ENCODE results near the gene SERTAD1.

The SERTAD1 gene

DNA sequence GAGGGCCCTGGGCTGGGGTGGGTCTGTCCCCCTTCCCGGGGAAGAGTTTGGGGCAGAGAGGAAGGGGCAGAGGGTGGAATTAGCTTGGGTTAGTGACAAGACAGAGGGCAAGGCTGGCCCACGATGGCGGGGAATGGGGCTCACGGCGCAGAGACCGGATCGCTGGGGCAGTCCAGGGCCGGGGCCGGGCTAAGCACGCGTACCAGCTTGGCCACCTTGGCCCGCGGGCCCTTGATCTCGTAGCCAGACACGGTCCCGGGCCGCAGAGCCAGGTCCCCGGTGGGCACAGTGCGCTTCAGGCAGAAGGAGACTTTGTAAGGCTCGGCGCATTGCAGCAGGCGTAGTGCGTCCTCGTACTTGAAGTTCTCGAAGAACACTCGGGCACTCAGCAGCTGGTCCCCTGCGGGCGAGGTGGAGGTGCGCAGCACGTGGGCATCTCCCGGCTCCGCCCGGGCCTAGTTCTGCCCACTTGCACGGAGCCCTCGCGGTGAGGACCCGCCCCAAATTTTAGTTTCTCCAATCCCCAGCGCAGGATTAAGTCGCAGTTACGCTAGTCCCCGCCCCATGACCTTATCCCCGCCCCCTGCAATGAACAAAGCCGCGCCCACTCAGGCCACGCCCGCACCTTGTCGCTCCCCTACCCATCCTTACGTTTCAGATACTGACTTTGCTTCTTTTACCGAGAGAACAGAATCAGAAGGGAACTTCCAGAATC lies 27.2 kb downstream of the SERTAD1 start:
- TF ChIP-seq, protein P1, sequence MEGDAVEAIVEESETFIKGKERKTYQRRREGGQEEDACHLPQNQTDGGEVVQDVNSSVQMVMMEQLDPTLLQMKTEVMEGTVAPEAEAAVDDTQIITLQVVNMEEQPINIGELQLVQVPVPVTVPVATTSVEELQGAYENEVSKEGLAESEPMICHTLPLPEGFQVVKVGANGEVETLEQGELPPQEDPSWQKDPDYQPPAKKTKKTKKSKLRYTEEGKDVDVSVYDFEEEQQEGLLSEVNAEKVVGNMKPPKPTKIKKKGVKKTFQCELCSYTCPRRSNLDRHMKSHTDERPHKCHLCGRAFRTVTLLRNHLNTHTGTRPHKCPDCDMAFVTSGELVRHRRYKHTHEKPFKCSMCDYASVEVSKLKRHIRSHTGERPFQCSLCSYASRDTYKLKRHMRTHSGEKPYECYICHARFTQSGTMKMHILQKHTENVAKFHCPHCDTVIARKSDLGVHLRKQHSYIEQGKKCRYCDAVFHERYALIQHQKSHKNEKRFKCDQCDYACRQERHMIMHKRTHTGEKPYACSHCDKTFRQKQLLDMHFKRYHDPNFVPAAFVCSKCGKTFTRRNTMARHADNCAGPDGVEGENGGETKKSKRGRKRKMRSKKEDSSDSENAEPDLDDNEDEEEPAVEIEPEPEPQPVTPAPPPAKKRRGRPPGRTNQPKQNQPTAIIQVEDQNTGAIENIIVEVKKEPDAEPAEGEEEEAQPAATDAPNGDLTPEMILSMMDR (IDR thresholded peaks at IDR 0.05; ENCODE audit: low read depth, low read length, missing control alignments), result no peak
- H3K4me3 ChIP-seq (replicated peaks; ENCODE audit: low read depth, low read length), result no peak overlapping the region
- DNase-seq (ENCODE audit: extremely low read depth, low read depth), result no peak

DNA sequence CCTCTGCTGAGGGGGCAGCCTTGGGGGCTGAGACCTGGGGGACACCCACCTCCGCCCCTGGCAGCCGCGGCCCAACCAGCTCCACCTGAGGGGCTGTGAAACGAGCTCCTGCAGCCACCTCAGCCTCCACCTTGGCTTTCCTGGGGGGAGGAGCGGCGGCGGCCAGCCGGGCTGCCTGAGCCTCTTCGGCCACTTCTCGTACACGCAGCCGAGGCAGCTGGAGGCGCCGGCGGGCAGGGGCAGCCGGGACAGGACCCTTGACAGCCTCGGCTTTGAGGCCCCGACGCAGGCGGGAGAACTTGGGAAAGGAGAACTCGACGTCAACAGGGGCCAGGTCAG lies 28.3 kb downstream of the SERTAD1 start:
- no peak for DNase-seq (ENCODE audit: extremely low read depth, low read depth)
- TF ChIP-seq, protein P1 (IDR thresholded peaks at IDR 0.05; ENCODE audit: low read depth, low read length, missing control alignments), result no peak
- no peak overlapping the region for H3K4me3 ChIP-seq (replicated peaks; ENCODE audit: low read depth, low read length)

DNA sequence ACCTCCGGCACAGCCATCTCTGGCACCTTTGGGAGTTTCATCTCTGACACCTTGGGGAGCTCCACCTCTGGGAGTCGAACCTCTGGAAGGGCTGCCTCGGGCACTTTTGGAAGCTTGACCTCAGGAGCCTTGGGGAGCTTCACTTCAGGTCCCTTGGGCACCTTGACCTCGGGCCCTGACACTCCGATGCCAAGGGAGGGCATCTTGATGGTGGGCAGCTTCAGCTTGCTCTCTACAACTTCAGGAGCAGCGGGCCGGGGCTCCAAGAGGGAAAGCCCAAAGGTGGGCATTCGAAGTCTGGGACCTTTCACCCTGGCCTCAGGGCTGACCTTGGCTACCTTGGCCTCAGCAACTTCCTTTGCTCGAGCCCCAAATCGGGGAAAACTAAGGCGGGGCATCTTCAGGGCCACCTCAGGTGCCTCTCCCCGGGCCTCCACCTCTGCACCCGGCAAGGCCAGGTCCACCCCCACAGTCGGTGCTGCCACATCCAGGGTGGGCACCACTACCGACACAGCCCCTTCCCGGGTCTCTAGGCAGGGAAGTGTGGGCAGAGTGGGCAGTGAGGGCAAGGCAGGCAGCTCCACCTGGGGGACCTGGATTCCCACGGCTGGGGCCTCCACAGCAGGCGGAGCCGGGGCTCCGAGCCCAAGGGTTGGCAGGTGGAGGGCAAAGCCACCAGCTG lies 28.8 kb downstream of the SERTAD1 start:
- TF ChIP-seq, protein P1 (IDR thresholded peaks at IDR 0.05; ENCODE audit: low read depth, low read length, missing control alignments), result no peak
- DNase-seq (ENCODE audit: extremely low read depth, low read depth), result no peak
- H3K4me3 ChIP-seq (replicated peaks; ENCODE audit: low read depth, low read length), result no peak overlapping the region

DNA sequence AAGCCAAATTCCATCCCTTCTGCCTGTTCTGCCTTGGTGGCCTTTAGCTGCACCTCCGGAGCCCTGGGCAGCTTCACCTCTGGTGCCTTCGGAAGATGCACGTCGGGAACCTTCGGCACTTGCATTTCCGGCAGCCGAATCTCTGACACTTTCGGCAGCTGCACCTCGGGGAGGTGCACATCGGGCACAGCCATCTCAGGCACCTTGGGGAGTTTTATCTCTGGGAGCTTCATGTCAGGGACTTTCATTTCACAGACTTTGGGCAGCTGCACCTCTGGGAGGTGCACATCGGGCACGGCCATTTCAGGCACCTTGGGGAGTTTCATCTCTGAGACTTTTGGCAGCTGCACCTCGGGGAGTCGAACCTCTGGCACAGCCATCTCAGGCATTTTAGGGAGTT lies 29.8 kb downstream of the SERTAD1 start:
- no peak overlapping the region for H3K4me3 ChIP-seq (replicated peaks; ENCODE audit: low read depth, low read length)
- no peak for DNase-seq (ENCODE audit: extremely low read depth, low read depth)
- TF ChIP-seq, protein P1 (IDR thresholded peaks at IDR 0.05; ENCODE audit: low read depth, low read length, missing control alignments), result no peak

DNA sequence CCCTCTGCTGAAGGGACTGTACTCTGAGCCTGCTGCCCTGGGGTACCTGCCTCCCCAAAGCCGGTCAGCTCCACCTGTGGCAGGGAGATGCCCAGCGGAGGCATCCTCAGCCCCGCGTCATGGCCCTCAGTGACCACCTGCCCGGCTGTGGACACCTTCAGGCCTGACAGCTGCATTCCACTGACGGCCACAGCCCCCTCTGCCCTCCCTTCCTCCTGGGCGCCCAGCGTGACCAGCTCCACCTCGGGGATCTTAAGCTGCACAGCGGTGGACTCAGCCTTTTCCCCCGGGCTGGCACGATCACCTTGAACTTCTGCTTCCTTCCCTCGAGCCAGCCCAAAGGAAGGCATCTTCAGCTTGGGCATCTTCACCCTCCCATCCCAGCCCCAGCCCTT lies 31.0 kb downstream of the SERTAD1 start:
- no peak overlapping the region for H3K4me3 ChIP-seq (replicated peaks; ENCODE audit: low read depth, low read length)
- TF ChIP-seq, protein P1 (IDR thresholded peaks at IDR 0.05; ENCODE audit: low read depth, low read length, missing control alignments), result no peak
- no peak for DNase-seq (ENCODE audit: extremely low read depth, low read depth)

DNA sequence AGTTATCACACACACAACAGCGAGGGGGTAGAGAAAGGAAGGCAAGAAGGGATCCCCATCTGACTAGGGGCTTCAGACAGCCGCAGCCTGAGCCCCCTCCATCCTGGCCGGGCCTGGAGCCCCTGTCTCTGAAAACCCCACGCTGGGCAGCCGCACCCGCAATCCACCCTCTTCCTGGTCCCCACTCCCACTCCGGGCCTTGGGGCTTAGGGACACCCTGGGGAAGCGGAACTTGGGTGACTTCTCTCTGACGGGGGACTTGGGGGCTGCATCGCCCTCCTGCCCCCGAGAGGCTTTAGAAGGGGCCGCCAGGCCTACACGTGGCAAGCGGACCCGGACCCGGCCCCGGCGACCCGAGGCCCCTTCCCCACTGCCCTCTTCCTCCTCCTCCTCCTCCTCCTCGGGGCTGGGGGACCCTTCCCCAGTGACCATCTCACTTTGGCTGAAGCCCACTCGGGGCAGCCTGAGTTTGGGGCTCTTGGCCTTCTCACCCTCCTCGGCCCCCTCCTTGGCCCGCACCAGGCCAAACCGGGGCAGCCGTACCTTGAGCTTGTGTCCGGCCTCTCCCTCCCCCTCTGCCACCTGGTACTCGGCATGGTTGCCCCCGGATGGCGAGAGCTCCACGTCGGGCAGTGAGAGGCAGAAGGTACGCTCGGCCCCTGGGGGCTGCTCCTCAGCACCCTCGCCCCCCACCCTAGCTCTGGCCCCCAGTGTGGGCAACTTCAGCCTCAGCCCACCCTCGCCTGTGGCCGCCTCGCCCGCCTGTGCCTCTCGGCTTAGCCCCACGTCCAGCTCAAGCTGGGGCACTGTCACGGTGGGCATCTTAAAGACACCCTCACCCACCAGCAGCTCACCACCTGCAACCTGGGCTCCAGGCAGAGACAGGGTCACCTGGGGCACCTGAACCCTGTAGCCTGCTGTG lies 31.6 kb downstream of the SERTAD1 start:
- TF ChIP-seq, protein P1 (IDR thresholded peaks at IDR 0.05; ENCODE audit: low read depth, low read length, missing control alignments), result no peak
- no peak overlapping the region for H3K4me3 ChIP-seq (replicated peaks; ENCODE audit: low read depth, low read length)
- DNase-seq (ENCODE audit: extremely low read depth, low read depth), result no peak
